Tibial nerve (tissue), 4 donors: Measurements from ENCODE around the gene SEC61G. TPM values are rescaled to one million over a fixed set of nuclear protein-coding genes. Genes with fewer than 3 reads are reported as not detected.

Source experiments
- DNase-seq, 2 donors: peaks; one replicate each; pipeline ENCODE4 v3.0.0-alpha.2; 2019; ENCODE audit warnings: low spot score in 2 of 2
- H3K27ac ChIP-seq, 4 donors: fragments of 200-600 bp; sonication (generic) in 3 of 4; one replicate each; pipeline ENCODE4 v1.5.1; 2017 to 2019; ENCODE audit warnings: mild to moderate bottlenecking in 1 of 4
- H3K27me3 ChIP-seq, 2 donors: fragments of 200-600 bp; sonication (generic) in 1 of 2; one replicate each; pipeline versions ENCODE4 v1.5.1 to v1.6.0; 2017 to 2019
- H3K36me3 ChIP-seq, 3 donors: fragments of 200-600 bp; sonication (generic); one replicate each; pipeline ENCODE4 v1.5.1; 2018 to 2019
- H3K4me1 ChIP-seq, 4 donors: fragments of 200-600 bp; sonication (generic) in 3 of 4; one replicate each; pipeline ENCODE4 v1.5.1; 2017 to 2019
- H3K4me3 ChIP-seq, 4 donors: fragments of 200-600 bp; sonication (generic) in 3 of 4; one replicate each; pipeline ENCODE4 v1.5.1; 2017 to 2019; ENCODE audit warnings: mild to moderate bottlenecking in 1 of 4, moderate library complexity in 1 of 4
- H3K9me3 ChIP-seq, 4 donors: fragments of 200-600 bp; sonication (generic) in 3 of 4; one replicate each; pipeline ENCODE4 v1.5.1; 2017 to 2019
- EP300 ChIP-seq, 2 donors: sonication (generic); formaldehyde crosslinking; IDR thresholded peaks; one replicate each; pipeline ENCODE4 v1.6.1; 2017; ENCODE audit warnings: antibody characterized with exemption in 2 of 2, mild to moderate bottlenecking in 1 of 2
- POLR2A ChIP-seq, 2 donors: fragments of 450-650 bp; IDR thresholded peaks; one replicate each; pipeline ENCODE4 v1.6.1; 2017; ENCODE audit warnings: antibody characterized with exemption in 2 of 2, mild to moderate bottlenecking in 2 of 2, moderate library complexity in 2 of 2
- WGBS, 2 donors: methylation state at CpG; one replicate each; pipeline ENCODE4 v1.1.5; 2018; 5-methylcytosine and 5-hydroxymethylcytosine counted together
- total RNA-seq, 4 donors: library from RNA; depleted of rRNA; stranded (reverse); fragments of >200 nt; gene quantifications; one replicate each; pipeline ENCODE4 v1.1.0, GENCODE V29; 2016
- TF ChIP-seq, protein P1 (sequence below), 5 experiments: fragments of 200-600 bp in 3 of 5; fragments of 450-650 bp in 2 of 5; sonication (generic) in 3 of 5; IDR thresholded peaks; one replicate each; pipeline ENCODE4 v1.5.1; 2016 to 2019; ENCODE audit warnings: antibody characterized with exemption in 5 of 5, mild to moderate bottlenecking in 3 of 5, moderate library complexity in 2 of 5

SEC61G gene
- 100 to 1,000 TPM in 3 of 4 donors, 10 to 100 TPM in 1; 61.4 to 181 (median 137) TPM for total RNA-seq

DNA sequence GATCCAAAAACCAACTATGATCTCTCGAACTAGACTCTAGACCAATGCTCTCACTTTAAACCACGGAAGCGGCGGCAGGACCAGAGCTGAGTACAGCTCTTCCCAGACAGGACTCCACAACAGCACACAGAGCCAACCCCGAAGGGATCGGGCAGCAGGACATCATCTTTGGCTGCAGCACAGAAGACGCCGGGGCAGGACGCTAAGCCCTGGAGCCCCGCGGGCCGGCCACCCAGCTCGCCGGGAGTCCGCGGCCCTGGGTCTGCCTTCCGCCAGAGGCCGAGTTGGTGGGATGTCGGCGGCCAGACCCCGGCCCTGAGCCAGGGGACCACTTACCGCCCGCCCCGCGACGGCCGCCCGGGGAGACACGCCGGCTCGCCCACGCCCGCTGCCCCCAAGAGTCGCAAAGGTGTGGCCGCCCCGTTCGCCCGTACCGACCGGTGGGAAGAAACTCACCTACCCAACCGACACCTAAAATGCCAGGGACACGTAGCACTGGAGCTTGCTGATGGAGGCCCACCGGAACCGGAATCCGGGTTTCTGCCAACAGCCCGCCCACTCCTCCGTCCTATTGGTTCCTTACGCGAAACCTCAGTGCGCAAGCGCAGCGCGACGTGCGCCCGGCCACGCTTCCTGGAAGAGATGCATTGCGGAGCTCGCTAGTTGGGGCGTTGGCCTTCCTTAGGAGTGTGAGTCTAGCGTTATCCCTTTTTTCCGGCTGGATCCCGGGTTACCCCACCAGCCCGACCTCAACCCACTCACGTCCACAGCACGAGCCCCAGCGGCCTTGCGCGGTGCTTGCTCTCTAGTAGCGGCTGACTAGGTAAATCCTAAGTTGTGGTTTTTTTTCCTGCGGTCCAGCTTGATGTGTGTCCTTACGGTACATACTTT, at the start of gene SEC61G:
SEC61G (minus strand) TSS at position 510 of the 891 bp plus-strand sequence. CDS start 1,623 bp downstream, outside the sequence.
- peaks cover 0 to 10% (median 0%) of the 10 kb centered on the region in 3 donors for H3K36me3 ChIP-seq
- peak within 1 kb of the TSS; percentile 69 to 78 (median 70) for H3K4me3 ChIP-seq
- no peaks in the 10 kb centered on the region for H3K27me3 ChIP-seq
- TF ChIP-seq, protein P1, sequence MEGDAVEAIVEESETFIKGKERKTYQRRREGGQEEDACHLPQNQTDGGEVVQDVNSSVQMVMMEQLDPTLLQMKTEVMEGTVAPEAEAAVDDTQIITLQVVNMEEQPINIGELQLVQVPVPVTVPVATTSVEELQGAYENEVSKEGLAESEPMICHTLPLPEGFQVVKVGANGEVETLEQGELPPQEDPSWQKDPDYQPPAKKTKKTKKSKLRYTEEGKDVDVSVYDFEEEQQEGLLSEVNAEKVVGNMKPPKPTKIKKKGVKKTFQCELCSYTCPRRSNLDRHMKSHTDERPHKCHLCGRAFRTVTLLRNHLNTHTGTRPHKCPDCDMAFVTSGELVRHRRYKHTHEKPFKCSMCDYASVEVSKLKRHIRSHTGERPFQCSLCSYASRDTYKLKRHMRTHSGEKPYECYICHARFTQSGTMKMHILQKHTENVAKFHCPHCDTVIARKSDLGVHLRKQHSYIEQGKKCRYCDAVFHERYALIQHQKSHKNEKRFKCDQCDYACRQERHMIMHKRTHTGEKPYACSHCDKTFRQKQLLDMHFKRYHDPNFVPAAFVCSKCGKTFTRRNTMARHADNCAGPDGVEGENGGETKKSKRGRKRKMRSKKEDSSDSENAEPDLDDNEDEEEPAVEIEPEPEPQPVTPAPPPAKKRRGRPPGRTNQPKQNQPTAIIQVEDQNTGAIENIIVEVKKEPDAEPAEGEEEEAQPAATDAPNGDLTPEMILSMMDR (IDR thresholded peaks at IDR 0.05) = peak in 2 of 5 experiments; percentile 12 to 44
- TF ChIP-seq POLR2A (IDR thresholded peaks at IDR 0.05) (peak; percentile 83 to 85), EP300 (IDR thresholded peaks at IDR 0.05) (peak; percentile 42 to 97)
- DNase-seq = peak; percentile 95
- H3K27ac ChIP-seq = peak within 1 kb of the TSS; percentile 61 to 89 (median 81)
- H3K9me3 ChIP-seq = no peaks in the 10 kb centered on the region
- WGBS, 2 donors = 0 to 1% methylated on average over 54 to 72 of the region's 72 CpGs
- peaks cover 0 to 50% (median 13%) of the 10 kb centered on the region in 4 donors for H3K4me1 ChIP-seq

GRCh38 chr7:54802841-54803240, 43.8 kb upstream of the SEC61G start:
- Histone ChIP-seq H3K36me3 (no peaks in the 10 kb centered on the region), H3K4me3 (no peak overlapping the region), H3K4me1 (peaks cover 0 to 2% (median 0%) of the 10 kb centered on the region in 4 donors), H3K27ac (no peak overlapping the region), H3K9me3 (no peaks in the 10 kb centered on the region), H3K27me3 (no peaks in the 10 kb centered on the region)
- 84 to 86% methylated on average over 4 of the region's 4 CpGs for WGBS, 2 donors
- TF ChIP-seq POLR2A (IDR thresholded peaks at IDR 0.05) = no peak
- no peak for TF ChIP-seq EP300 (IDR thresholded peaks at IDR 0.05)
- TF ChIP-seq, protein P1 (IDR thresholded peaks at IDR 0.05) = no peak
- DNase-seq = no peak

DNA sequence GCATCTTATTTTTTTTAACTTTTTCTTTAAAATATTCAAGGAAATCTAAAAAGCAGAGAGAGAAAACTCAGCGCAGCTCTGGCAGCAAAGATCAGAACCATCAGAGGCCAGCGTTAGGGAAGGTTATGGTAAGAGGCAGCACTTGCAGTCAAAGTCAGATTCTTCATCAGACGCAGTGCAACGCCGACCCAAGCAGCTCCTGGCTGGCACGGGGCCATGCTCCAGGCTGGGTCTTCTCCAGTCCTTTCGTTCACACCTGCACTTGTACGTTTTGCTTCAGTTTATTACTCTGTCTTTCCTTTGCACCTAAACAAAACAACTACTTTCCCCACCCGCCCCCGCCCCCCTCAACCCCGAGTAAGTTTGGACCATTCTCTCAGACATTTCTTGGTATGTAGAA, 43.1 kb upstream of the SEC61G start:
- WGBS, 2 donors = 56 to 60% methylated on average over 11 of the region's 11 CpGs
- Histone ChIP-seq H3K4me3 (no peak overlapping the region), H3K4me1 (peaks cover 0 to 2% (median 0%) of the 10 kb centered on the region in 4 donors), H3K27me3 (no peaks in the 10 kb centered on the region), H3K9me3 (no peaks in the 10 kb centered on the region), H3K36me3 (no peaks in the 10 kb centered on the region), H3K27ac (no peak overlapping the region)
- TF ChIP-seq EP300 (IDR thresholded peaks at IDR 0.05) (no peak), POLR2A (IDR thresholded peaks at IDR 0.05) (no peak)
- TF ChIP-seq, protein P1 (IDR thresholded peaks at IDR 0.05) = no peak
- DNase-seq = no peak

- no peak overlapping the region for H3K4me3 ChIP-seq
- TF ChIP-seq POLR2A (IDR thresholded peaks at IDR 0.05) (no peak), EP300 (IDR thresholded peaks at IDR 0.05) (no peak)
- TF ChIP-seq, protein P1 (IDR thresholded peaks at IDR 0.05) = no peak
- DNase-seq = no peak
- no peaks in the 10 kb centered on the region for H3K27me3 ChIP-seq
- H3K27ac ChIP-seq = no peak overlapping the region
- H3K36me3 ChIP-seq = no peaks in the 10 kb centered on the region
- H3K4me1 ChIP-seq = peaks cover 0 to 2% (median 0%) of the 10 kb centered on the region in 4 donors
- H3K9me3 ChIP-seq = no peaks in the 10 kb centered on the region
- WGBS, 2 donors = 50 to 58% methylated on average over 3 of the region's 3 CpGs
Observed at GRCh38 chr7:54799792-54800191, 40.8 kb upstream of the SEC61G start.

- H3K27ac ChIP-seq = no peak overlapping the region
- H3K27me3 ChIP-seq = no peaks in the 10 kb centered on the region
- H3K4me3 ChIP-seq = no peak overlapping the region
- no peaks in the 10 kb centered on the region for H3K36me3 ChIP-seq
- peak in 1 of 2 donors; percentile 37 for TF ChIP-seq EP300 (IDR thresholded peaks at IDR 0.05)
- TF ChIP-seq, protein P1 (IDR thresholded peaks at IDR 0.05) = no peak
- H3K9me3 ChIP-seq = no peaks in the 10 kb centered on the region
- DNase-seq = no peak
- peaks cover 0 to 2% (median 0%) of the 10 kb centered on the region in 4 donors for H3K4me1 ChIP-seq
- 61 to 67% methylated on average over 4 of the region's 4 CpGs for WGBS, 2 donors
Observed at GRCh38 chr7:54798530-54798929, 39.5 kb upstream of the SEC61G start.
